Measurements from ENCODE around the gene ATG16L2. TPM values are rescaled to one million over a fixed set of nuclear protein-coding genes. Genes with fewer than 3 reads are reported as not detected.

The ATG16L2 gene
- polyA plus RNA-seq, 1 experiment: 4.2 TPM

DNA sequence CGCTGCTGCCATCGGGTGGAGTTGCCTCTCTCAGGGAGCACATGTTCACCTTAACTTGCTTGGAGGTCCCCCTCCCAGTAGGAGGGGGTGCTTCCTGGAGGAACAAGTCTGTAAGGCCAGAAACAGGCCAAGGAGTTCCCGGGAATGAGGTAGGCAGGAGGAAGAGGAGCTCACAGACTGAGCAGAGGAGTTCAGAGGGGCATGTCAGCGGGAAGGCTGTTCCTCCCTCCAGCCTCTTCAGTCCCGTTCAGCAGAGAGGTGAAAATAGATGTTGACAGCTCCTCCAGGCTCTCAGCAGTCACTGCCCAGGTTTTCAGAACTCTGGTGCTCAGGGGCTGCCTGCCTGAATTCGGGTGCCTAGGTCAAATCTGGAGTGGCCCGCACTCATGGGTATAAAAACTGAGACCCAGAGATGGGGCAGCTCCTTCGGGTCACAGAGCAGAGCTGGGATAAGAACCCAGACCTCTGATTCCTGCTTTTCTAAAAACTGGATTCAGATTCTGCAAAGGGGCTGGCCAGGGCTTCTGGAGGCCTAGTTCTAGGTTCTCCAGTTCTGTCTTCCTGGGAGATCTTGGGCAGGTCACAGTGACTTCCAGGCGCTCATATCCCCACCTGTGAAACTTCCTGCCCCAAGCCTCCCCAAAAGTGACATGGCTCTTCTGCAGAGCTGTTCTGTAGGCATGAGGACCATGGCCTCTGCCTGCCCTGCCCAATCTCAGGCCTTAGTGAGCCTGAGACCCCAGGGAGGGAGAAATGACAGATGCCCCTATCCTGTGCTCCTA lies 18.3 kb downstream of the ATG16L2 start:
- CTCF ChIA-PET: interaction anchor here (0.6 to 5.7 kb wide), 24 partner anchors 8 to 465 kb away, joined by 3 to 153 read pairs (median 4); partner anchors contain the start of gene FCHSD2
- Histone ChIP-seq H3K27ac (ENCODE audit: low read depth, low read length) (no peak overlapping the region), H3K27me3 (ENCODE audit: control insufficient read depth, insufficient read depth, low read length) (no peaks in the 10 kb centered on the region), H3K4me3 (ENCODE audit: low read depth, low read length) (no peak overlapping the region), H3K9me3 (ENCODE audit: control insufficient read depth, insufficient read depth, low read length) (no peaks in the 10 kb centered on the region)
- no peak for DNase-seq (ENCODE audit: low read depth, low spot score)
- TF ChIP-seq, protein P1, sequence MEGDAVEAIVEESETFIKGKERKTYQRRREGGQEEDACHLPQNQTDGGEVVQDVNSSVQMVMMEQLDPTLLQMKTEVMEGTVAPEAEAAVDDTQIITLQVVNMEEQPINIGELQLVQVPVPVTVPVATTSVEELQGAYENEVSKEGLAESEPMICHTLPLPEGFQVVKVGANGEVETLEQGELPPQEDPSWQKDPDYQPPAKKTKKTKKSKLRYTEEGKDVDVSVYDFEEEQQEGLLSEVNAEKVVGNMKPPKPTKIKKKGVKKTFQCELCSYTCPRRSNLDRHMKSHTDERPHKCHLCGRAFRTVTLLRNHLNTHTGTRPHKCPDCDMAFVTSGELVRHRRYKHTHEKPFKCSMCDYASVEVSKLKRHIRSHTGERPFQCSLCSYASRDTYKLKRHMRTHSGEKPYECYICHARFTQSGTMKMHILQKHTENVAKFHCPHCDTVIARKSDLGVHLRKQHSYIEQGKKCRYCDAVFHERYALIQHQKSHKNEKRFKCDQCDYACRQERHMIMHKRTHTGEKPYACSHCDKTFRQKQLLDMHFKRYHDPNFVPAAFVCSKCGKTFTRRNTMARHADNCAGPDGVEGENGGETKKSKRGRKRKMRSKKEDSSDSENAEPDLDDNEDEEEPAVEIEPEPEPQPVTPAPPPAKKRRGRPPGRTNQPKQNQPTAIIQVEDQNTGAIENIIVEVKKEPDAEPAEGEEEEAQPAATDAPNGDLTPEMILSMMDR (IDR thresholded peaks at IDR 0.05; ENCODE audit: low read depth, low read length): no peak
- POLR2A ChIA-PET: interaction anchor here (1.0 kb wide), 1 partner anchor 8 kb away, joined by 10 read pairs; no protein-coding TSS in a partner anchor

DNA sequence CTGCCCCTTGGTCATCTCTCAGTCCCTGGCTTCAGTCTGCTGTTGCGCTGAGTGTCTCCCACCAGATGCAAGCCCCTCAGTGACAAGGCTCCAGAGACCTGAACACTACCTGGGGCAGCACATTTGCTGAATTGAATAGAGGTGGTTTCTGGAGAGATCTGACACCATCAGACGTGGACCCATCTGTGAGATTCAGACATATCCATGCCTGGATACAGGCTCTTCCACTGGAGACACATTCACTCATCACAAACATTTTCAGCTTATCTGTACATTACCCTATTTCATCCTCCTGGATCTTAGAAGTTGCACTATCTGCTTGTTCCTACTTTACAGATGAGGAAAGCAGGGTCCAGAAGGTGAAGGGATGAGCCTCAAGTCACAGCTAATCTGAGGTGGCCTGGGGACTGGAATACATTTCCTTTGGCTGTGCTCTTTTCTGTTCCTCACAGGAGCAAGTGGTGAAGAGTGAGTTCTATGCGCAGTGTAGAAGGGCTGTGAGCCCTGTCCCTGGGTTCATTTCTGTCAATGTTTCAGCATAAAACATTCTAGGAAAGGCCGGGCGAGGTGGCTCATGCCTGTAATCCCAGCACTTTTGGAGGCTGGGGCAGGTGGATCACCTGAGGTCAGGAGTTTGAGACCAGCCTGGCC lies 19.0 kb downstream of the ATG16L2 start:
- Histone ChIP-seq H3K4me3 (ENCODE audit: low read depth, low read length) (no peak overlapping the region), H3K27me3 (ENCODE audit: control insufficient read depth, insufficient read depth, low read length) (no peaks in the 10 kb centered on the region), H3K27ac (ENCODE audit: low read depth, low read length) (no peak overlapping the region), H3K9me3 (ENCODE audit: control insufficient read depth, insufficient read depth, low read length) (no peaks in the 10 kb centered on the region)
- DNase-seq (ENCODE audit: low read depth, low spot score): no peak
- ChIA-PET POLR2A (no interaction called here), CTCF (interaction anchor here (0.7 to 5.7 kb wide), 7 partner anchors 13 to 456 kb away, joined by 3 to 153 read pairs (median 8); partner anchors contain the start of gene FCHSD2)
- TF ChIP-seq, protein P1 (IDR thresholded peaks at IDR 0.05; ENCODE audit: low read depth, low read length): no peak

DNA sequence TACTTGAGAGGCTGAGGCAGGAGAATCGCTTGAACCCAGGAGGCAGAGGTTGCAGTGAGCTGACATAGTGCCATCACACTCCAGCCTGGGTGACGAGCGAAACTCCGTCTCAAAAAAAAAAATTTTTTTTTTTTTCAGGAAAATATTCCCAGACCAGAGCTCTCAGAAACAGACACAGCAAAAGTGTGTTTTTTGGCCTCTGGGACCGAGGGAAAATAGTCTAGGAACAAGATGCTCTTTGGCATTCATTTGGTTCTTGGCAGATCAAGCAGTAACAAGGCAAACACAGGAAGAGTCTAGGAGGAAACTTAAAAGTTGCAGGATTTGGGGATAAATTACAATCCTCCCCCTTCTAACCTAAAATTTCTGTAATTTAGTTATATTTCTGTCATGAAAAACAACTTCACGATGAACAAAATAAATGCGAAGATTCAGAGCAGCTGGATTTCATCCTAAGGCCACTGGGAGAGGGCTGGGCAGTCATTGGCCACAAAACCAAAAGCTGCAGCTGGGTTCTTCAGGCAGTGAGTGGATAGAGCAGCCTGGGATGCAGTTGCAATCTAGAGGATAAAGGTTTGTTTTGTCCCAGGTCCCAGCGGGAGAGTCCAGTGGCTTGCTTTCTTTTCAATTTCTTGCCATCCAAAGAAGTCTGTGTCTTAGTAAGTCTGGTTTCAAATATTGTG lies 19.7 kb downstream of the ATG16L2 start:
- TF ChIP-seq, protein P1 (IDR thresholded peaks at IDR 0.05; ENCODE audit: low read depth, low read length): no peak
- H3K4me3 ChIP-seq (ENCODE audit: low read depth, low read length): no peak overlapping the region
- ChIA-PET CTCF (interaction anchor here (0.7 to 5.7 kb wide), 4 partner anchors 308 to 403 kb away, joined by 3 to 153 read pairs (median 6); partner anchors contain the start of gene FCHSD2), POLR2A (no interaction called here)
- no peak for DNase-seq (ENCODE audit: low read depth, low spot score)
- no peaks in the 10 kb centered on the region for H3K27me3 ChIP-seq (ENCODE audit: control insufficient read depth, insufficient read depth, low read length)
- H3K27ac ChIP-seq (ENCODE audit: low read depth, low read length): no peak overlapping the region
- H3K9me3 ChIP-seq (ENCODE audit: control insufficient read depth, insufficient read depth, low read length): no peaks in the 10 kb centered on the region

DNA sequence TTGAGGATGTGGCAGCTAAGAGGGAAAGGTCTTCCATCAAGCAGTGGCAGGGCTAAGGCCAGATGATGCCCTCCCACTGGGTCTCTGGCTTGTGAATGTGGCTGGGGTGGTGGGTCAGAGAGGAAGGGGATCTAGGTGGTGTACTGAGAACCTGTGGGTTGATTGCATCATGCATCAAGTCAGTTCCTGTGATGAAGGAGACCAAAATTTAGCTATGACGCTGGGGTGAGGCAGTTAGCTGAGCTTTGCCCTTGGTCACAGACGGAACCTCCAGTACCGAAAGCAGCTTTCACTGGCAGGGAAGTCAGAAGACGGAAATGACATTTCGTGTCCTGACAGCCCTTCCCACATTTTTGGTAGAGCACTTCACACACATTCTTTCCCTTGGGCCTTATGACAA lies 20.7 kb downstream of the ATG16L2 start:
- Histone ChIP-seq H3K27ac (ENCODE audit: low read depth, low read length) (no peak overlapping the region), H3K9me3 (ENCODE audit: control insufficient read depth, insufficient read depth, low read length) (no peaks in the 10 kb centered on the region), H3K4me3 (ENCODE audit: low read depth, low read length) (no peak overlapping the region), H3K27me3 (ENCODE audit: control insufficient read depth, insufficient read depth, low read length) (no peaks in the 10 kb centered on the region)
- TF ChIP-seq, protein P1 (IDR thresholded peaks at IDR 0.05; ENCODE audit: low read depth, low read length): no peak
- POLR2A ChIA-PET: no interaction called here
- CTCF ChIA-PET: interaction anchor here (0.9 to 5.7 kb wide), 2 partner anchors 308 to 344 kb away, joined by 3 to 153 read pairs; no protein-coding TSS in a partner anchor
- DNase-seq (ENCODE audit: low read depth, low spot score): no peak

Data from AG04450 (cell line).